CD4-positive, alpha-beta T cell treated with Interleukin-21 for 1 hour (primary cell): Measurements from ENCODE around the gene CRYGC.

ENCODE experiments used
- DNase-seq: peaks from one replicate; pipeline ENCODE4 v3.0.0-alpha.2; 2020

Gene CRYGC

GRCh38 chr2:208092093-208092832 is 37.4 kb downstream of the CRYGC start:
- no peak for DNase-seq

GRCh38 chr2:208090420-208090819 is 39.2 kb downstream of the CRYGC start:
- DNase-seq: no peak

- DNase-seq: no peak
Observed at GRCh38 chr2:208086029-208086428, 43.6 kb downstream of the CRYGC start.

GRCh38 chr2:208083807-208084206 is 45.8 kb downstream of the CRYGC start:
- no peak for DNase-seq
